IMR-90 (cell line): Measurements from ENCODE around the gene KRTAP9-1. TPM values are rescaled to one million over a fixed set of nuclear protein-coding genes. Genes with fewer than 3 reads are reported as not detected.

Experiments
- ATAC-seq: fragments of 200-7000 bp; cut with Tn5 transposase; 2 replicates; pipeline ENCODE4 v1.9.1; 2020; ENCODE audit warnings: low read depth, mild to moderate bottlenecking, moderate library complexity
- BruUV-seq: library from RNA; stranded (reverse); fragments of 400-500 nt; replicated peaks from 2 replicates; lab custom pipeline; 2021; lab: Mats Ljungman, UMichigan
- CTCF ChIA-PET: fragments of 300-600 bp; formaldehyde crosslinking; extraction: SDS; loops from one replicate; lab custom pipeline; 2021; ENCODE audit warnings: antibody characterized with exemption; lab: Yijun Ruan, JAX
- POLR2A ChIA-PET: fragments of 300-600 bp; sonication (Branson Sonifier 250); formaldehyde crosslinking; loops from one replicate; lab custom pipeline; 2022; ENCODE audit warnings: antibody characterized with exemption; ENCODE audit not compliant: unreplicated experiment; lab: Charles Lee
- DNase-seq: peaks from one replicate; pipeline ENCODE4 v3.0.0; 2013
- H2AFZ ChIP-seq: replicated peaks from 2 replicates; pipeline ENCODE3; 2013; ENCODE audit warnings: low read length, mild to moderate bottlenecking; ENCODE audit not compliant: poor library complexity
- H2AK5ac ChIP-seq: 2 replicates; pipeline ENCODE4 v1.6.1; 2013; ENCODE audit warnings: low read depth, low read length, inconsistent platforms
- H2AK9ac ChIP-seq: replicated peaks from 2 replicates; pipeline ENCODE3; 2013; ENCODE audit warnings: mild to moderate bottlenecking, low read depth, low read length, moderate library complexity; ENCODE audit not compliant: poor library complexity
- H2BK120ac ChIP-seq: 2 replicates; pipeline ENCODE4 v1.6.1; 2013; ENCODE audit warnings: low read depth, low read length, inconsistent platforms
- H2BK15ac ChIP-seq: 3 replicates; pipeline ENCODE4 v1.6.1; 2013; ENCODE audit warnings: low read depth, low read length, inconsistent platforms
- H2BK20ac ChIP-seq: 2 replicates; pipeline ENCODE4 v1.6.1; 2013; ENCODE audit warnings: low read depth, mild to moderate bottlenecking, inconsistent platforms, low read length, moderate library complexity
- H2BK5ac ChIP-seq: 2 replicates; pipeline ENCODE4 v1.6.1; 2013; ENCODE audit warnings: mild to moderate bottlenecking, low read depth, low read length, inconsistent platforms; ENCODE audit not compliant: poor library complexity, severe bottlenecking
- H3K14ac ChIP-seq: replicated peaks from 2 replicates; pipeline ENCODE4 v1.6.1; 2013; ENCODE audit warnings: low read depth, low read length, inconsistent platforms
- H3K18ac ChIP-seq: 2 replicates; pipeline ENCODE4 v1.6.1; 2013; ENCODE audit warnings: low read depth, low read length, control low read depth
- H3K23ac ChIP-seq: 2 replicates; pipeline ENCODE4 v1.6.1; 2013; ENCODE audit warnings: low read depth, low read length, inconsistent platforms
- H3K27ac ChIP-seq: 2 replicates; pipeline ENCODE4 v1.5.1; 2013; ENCODE audit warnings: mild to moderate bottlenecking, control low read depth, low read length; ENCODE audit not compliant: insufficient read depth
- H3K27me3 ChIP-seq: 2 replicates; pipeline ENCODE4 v1.6.1; 2013; ENCODE audit warnings: low read length; ENCODE audit not compliant: control insufficient read depth, insufficient read depth
- H3K36me3 ChIP-seq: 2 replicates; pipeline ENCODE4 v1.6.1; 2013; ENCODE audit warnings: low read length, mixed read lengths; ENCODE audit not compliant: control insufficient read depth, insufficient read depth
- H3K4ac ChIP-seq: 2 replicates; pipeline ENCODE4 v1.6.1; 2013; ENCODE audit warnings: low read depth, low read length, inconsistent platforms
- H3K4me1 ChIP-seq: 2 replicates; pipeline ENCODE4 v1.6.1; 2013; ENCODE audit warnings: low read length, mixed read lengths; ENCODE audit not compliant: control insufficient read depth, insufficient read depth
- H3K4me2 ChIP-seq: 2 replicates; pipeline ENCODE4 v1.6.1; 2013; ENCODE audit warnings: low read depth, mild to moderate bottlenecking, control low read depth, low read length, moderate library complexity
- H3K4me3 ChIP-seq: 2 replicates; pipeline ENCODE4 v1.5.1; 2013; ENCODE audit warnings: low read depth, mild to moderate bottlenecking, control low read depth, low read length, moderate library complexity; ENCODE audit not compliant: insufficient read depth
- H3K56ac ChIP-seq: 2 replicates; pipeline ENCODE4 v1.6.1; 2013; ENCODE audit warnings: low read length, inconsistent platforms; ENCODE audit not compliant: insufficient read depth; ENCODE audit errors: extremely low read depth
- H3K79me1 ChIP-seq, 2 experiments: 2 replicates each; pipeline ENCODE4 v1.6.1; 2013; ENCODE audit warnings: low read length in 2 of 2, inconsistent platforms in 1 of 2, low read depth in 1 of 2
- H3K9ac ChIP-seq: 2 replicates; pipeline ENCODE4 v1.6.1; 2013; ENCODE audit warnings: low read depth, low read length, control low read depth
- H3K9me1 ChIP-seq: 2 replicates; pipeline ENCODE4 v1.6.1; 2013; ENCODE audit warnings: low read length, inconsistent platforms; ENCODE audit not compliant: insufficient read depth
- H3K9me3 ChIP-seq: 2 replicates; pipeline ENCODE4 v1.6.1; 2013; ENCODE audit warnings: low read length; ENCODE audit not compliant: control insufficient read depth, insufficient read depth
- H4K20me1 ChIP-seq: 2 replicates; pipeline ENCODE4 v1.6.1; 2013; ENCODE audit warnings: low read length, inconsistent platforms; ENCODE audit not compliant: insufficient read depth
- H4K5ac ChIP-seq: 2 replicates; pipeline ENCODE4 v1.6.1; 2013; ENCODE audit warnings: mild to moderate bottlenecking, low read depth, low read length, control low read depth
- H4K8ac ChIP-seq, 2 experiments: 2 replicates each; pipeline ENCODE4 v1.6.1; 2013; ENCODE audit warnings: low read depth in 2 of 2, low read length in 2 of 2, control low read depth in 1 of 2, inconsistent platforms in 1 of 2
- H4K91ac ChIP-seq: 2 replicates; pipeline ENCODE4 v1.6.1; 2013; ENCODE audit warnings: low read depth, low read length, inconsistent platforms; ENCODE audit not compliant: insufficient read depth
- BHLHE40 ChIP-seq: fragments of 150-350 bp; IDR thresholded peaks from 2 replicates; pipeline ENCODE4 v1.6.1; 2016; ENCODE audit warnings: mild to moderate bottlenecking, low read depth, low read length
- CEBPB ChIP-seq: IDR thresholded peaks from 2 replicates; pipeline ENCODE4 v1.6.1; 2012; ENCODE audit warnings: low read depth, low read length, improper control_type of control experiment
- CHD1 ChIP-seq: IDR thresholded peaks from 2 replicates; pipeline ENCODE4 v1.6.1; 2012; ENCODE audit warnings: low read depth, low read length, improper control_type of control experiment
- FOS ChIP-seq: fragments of 150-350 bp; IDR thresholded peaks from 2 replicates; pipeline ENCODE4 v1.6.1; 2016; ENCODE audit warnings: low read depth, low read length
- MAFK ChIP-seq: IDR thresholded peaks from 2 replicates; pipeline ENCODE4 v1.6.1; 2012; ENCODE audit warnings: low read depth, low read length, improper control_type of control experiment
- MAZ ChIP-seq: IDR thresholded peaks from 2 replicates; pipeline ENCODE4 v1.6.1; 2012; ENCODE audit warnings: low read depth, mild to moderate bottlenecking, low read length, improper control_type of control experiment, moderate library complexity, borderline replicate concordance
- MXI1 ChIP-seq: IDR thresholded peaks from 2 replicates; pipeline ENCODE4 v1.6.1; 2012; ENCODE audit warnings: low read depth, mild to moderate bottlenecking, low read length, moderate library complexity, borderline replicate concordance
- NFE2L2 ChIP-seq: fragments of 150-350 bp; IDR thresholded peaks from 2 replicates; pipeline ENCODE4 v1.6.1; 2016; ENCODE audit warnings: low read depth, mild to moderate bottlenecking, low read length
- POLR2A ChIP-seq: IDR thresholded peaks from 2 replicates; pipeline ENCODE4 v1.6.1; 2012; ENCODE audit warnings: mild to moderate bottlenecking, low read depth, low read length
- RAD21 ChIP-seq: IDR thresholded peaks from 2 replicates; pipeline ENCODE4 v1.6.1; 2012; ENCODE audit warnings: low read length, improper control_type of control experiment
- RCOR1 ChIP-seq: IDR thresholded peaks from 2 replicates; pipeline ENCODE4 v1.6.1; 2012; ENCODE audit warnings: mild to moderate bottlenecking, low read length, improper control_type of control experiment; ENCODE audit not compliant: insufficient replicate concordance
- RFX5 ChIP-seq: IDR thresholded peaks from 2 replicates; pipeline ENCODE4 v1.8.0; 2012; ENCODE audit warnings: low read depth, mild to moderate bottlenecking, low read length, moderate library complexity
- SMC3 ChIP-seq: fragments of 150-350 bp; IDR thresholded peaks from 2 replicates; pipeline ENCODE4 v1.6.1; 2016; ENCODE audit warnings: low read depth, mild to moderate bottlenecking, antibody characterized with exemption, low read length, moderate library complexity
- WGBS, 2 experiments: methylation state at CpG; one replicate each; pipeline versions ENCODE4 v1.1.5 to v1.1.7; 2013; ENCODE audit warnings: missing lambda C conversion rate in 2 of 2; ENCODE audit not compliant: insufficient read length in 1 of 2; ENCODE audit errors: extremely low coverage in 2 of 2; 5-methylcytosine and 5-hydroxymethylcytosine counted together
- dilution Hi-C: fragments of 300-500 bp; cut with HindIII; formaldehyde crosslinking; loops from one replicate; pipeline ENCODE4 v1.14.3; 2018; ENCODE audit warnings: low sequenced_read_pairs; ENCODE audit not compliant: unreplicated experiment
- in situ Hi-C: fragments of 300-500 bp; cut with MboI; formaldehyde crosslinking; loops from 3 replicates; pipeline ENCODE4 v1.14.3; 2019; ENCODE audit warnings: low sequenced_read_pairs, inconsistent platforms, mixed read lengths
- intact Hi-C: fragments of 100-400 bp; cut with micrococcal nuclease; formaldehyde crosslinking; loops from 2 replicates; pipeline ENCODE4 v1.10.0; 2022
- polyA plus RNA-seq, 3 experiments: library from polyadenylated mRNA; depleted of rRNA; stranded (reverse); fragments of >200 nt; gene quantifications; 2 replicates each; pipeline ENCODE4 v1.2.3, GENCODE V29; 2012; ENCODE audit warnings: low replicate concordance in 1 of 3
- total RNA-seq: library from RNA; depleted of rRNA; stranded (reverse); fragments of >200 nt; gene quantifications from 2 replicates; pipeline ENCODE4 v1.2.3, GENCODE V29; 2012
- TF ChIP-seq, protein P1 (sequence below): conservative IDR thresholded peaks from 2 replicates; pipeline ENCODE4 v1.5.1; 2012; ENCODE audit warnings: mild to moderate bottlenecking, low read depth, low read length, improper control_type of control experiment
- TF ChIP-seq, protein P2 (sequence below): fragments of 150-350 bp; IDR thresholded peaks from 2 replicates; pipeline ENCODE4 v1.6.1; 2016; ENCODE audit warnings: low read depth, mild to moderate bottlenecking, low read length, moderate library complexity, borderline replicate concordance
- TF ChIP-seq, protein P3 (sequence below): fragments of 150-350 bp; IDR thresholded peaks from 2 replicates; pipeline ENCODE4 v1.6.1; 2017; ENCODE audit warnings: mild to moderate bottlenecking, antibody characterized with exemption, low read length, low read depth

KRTAP9-1 gene
- total and polyA plus RNA-seq, 2 of the 4 experiments (the other 2 are of a cell fraction) = not detected

DNA sequence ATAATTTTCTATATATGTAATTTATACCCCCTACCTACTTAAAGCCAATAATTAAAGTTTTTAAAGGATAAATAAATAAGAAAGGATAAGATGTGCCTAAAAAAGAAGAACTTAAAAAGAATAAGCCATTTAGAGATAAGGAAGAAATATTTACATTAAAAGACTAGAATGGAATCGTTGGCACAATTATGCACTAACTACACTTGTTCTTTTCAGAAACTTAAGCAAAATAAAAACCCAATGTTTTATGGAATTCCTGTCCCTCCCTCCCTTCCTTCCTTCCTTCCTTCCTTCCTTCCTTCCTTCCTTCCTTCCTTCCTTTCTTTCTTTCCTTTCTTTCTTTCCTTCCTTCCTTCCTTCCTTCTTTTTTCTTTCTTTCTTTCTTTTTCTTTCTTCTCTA, 44.8 kb upstream of the KRTAP9-1 start:
- Histone ChIP-seq H4K20me1 (no peaks in the 10 kb centered on the region), H4K8ac (no peak overlapping the region), H3K4me3 (no peak overlapping the region), H4K5ac (no peak overlapping the region), H3K4me1 (no peaks in the 10 kb centered on the region; the same call in 1 of the 2 replicates), H3K9me1 (no peaks in the 10 kb centered on the region), H3K79me1 (no peaks in the 10 kb centered on the region), H3K4ac (no peak overlapping the region), H3K27me3 (no peaks in the 10 kb centered on the region), H3K36me3 (no peaks in the 10 kb centered on the region), H3K4me2 (no peak overlapping the region), H3K18ac (no peak overlapping the region), H2BK5ac (no peak overlapping the region), H2AK9ac (no peak overlapping the region), H4K91ac (no peak overlapping the region), H3K23ac (no peak overlapping the region), H3K9ac (no peak overlapping the region), H2BK15ac (no peak overlapping the region), H3K14ac (no peak overlapping the region), H3K9me3 (peaks cover 5% of the 10 kb centered on the region), H2BK120ac (no peak overlapping the region), H3K56ac (no peak overlapping the region), H2AFZ (no peak overlapping the region), H2BK20ac (no peak overlapping the region), H3K27ac (no peak overlapping the region), H2AK5ac (no peak overlapping the region)
- in situ Hi-C loops (no loop called here), dilution Hi-C loops (no loop called here), intact Hi-C loops (no loop called here)
- POLR2A ChIA-PET = no interaction called here
- whole genome bisulfite sequencing, 2 experiments = no CpG with 5 or more reads among the region's 1 CpG
- no peak for TF ChIP-seq RCOR1
- TF ChIP-seq, protein P1, sequence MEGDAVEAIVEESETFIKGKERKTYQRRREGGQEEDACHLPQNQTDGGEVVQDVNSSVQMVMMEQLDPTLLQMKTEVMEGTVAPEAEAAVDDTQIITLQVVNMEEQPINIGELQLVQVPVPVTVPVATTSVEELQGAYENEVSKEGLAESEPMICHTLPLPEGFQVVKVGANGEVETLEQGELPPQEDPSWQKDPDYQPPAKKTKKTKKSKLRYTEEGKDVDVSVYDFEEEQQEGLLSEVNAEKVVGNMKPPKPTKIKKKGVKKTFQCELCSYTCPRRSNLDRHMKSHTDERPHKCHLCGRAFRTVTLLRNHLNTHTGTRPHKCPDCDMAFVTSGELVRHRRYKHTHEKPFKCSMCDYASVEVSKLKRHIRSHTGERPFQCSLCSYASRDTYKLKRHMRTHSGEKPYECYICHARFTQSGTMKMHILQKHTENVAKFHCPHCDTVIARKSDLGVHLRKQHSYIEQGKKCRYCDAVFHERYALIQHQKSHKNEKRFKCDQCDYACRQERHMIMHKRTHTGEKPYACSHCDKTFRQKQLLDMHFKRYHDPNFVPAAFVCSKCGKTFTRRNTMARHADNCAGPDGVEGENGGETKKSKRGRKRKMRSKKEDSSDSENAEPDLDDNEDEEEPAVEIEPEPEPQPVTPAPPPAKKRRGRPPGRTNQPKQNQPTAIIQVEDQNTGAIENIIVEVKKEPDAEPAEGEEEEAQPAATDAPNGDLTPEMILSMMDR = no peak
- TF ChIP-seq RAD21 = no peak
- TF ChIP-seq MAFK = no peak
- no peak for TF ChIP-seq MXI1
- TF ChIP-seq CHD1 = no peak
- TF ChIP-seq FOS = no peak
- no peak for TF ChIP-seq NFE2L2
- TF ChIP-seq, protein P2, sequence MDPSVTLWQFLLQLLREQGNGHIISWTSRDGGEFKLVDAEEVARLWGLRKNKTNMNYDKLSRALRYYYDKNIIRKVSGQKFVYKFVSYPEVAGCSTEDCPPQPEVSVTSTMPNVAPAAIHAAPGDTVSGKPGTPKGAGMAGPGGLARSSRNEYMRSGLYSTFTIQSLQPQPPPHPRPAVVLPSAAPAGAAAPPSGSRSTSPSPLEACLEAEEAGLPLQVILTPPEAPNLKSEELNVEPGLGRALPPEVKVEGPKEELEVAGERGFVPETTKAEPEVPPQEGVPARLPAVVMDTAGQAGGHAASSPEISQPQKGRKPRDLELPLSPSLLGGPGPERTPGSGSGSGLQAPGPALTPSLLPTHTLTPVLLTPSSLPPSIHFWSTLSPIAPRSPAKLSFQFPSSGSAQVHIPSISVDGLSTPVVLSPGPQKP = no peak
- TF ChIP-seq BHLHE40 = no peak
- TF ChIP-seq POLR2A = no peak
- no peak for TF ChIP-seq RFX5
- TF ChIP-seq SMC3 = no peak
- TF ChIP-seq MAZ = no peak
- TF ChIP-seq, protein P3, sequence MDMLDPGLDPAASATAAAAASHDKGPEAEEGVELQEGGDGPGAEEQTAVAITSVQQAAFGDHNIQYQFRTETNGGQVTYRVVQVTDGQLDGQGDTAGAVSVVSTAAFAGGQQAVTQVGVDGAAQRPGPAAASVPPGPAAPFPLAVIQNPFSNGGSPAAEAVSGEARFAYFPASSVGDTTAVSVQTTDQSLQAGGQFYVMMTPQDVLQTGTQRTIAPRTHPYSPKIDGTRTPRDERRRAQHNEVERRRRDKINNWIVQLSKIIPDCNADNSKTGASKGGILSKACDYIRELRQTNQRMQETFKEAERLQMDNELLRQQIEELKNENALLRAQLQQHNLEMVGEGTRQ = no peak
- no peak for TF ChIP-seq CEBPB
- DNase-seq = no peak
- no TSS peak for BruUV-seq
- CTCF ChIA-PET = no interaction called here
- ATAC-seq = no peak
